ENCODE results near the gene CRLF2.

- TF ChIP-seq POLR2A (IDR thresholded peaks at IDR 0.05) (no peak), CTCF (IDR thresholded peaks at IDR 0.05) (no peak)
Measured at GRCh38 chrX:1215123-1215823, 2.8 kb upstream of the CRLF2 start.

All from lower leg skin (tissue), 3 donors.